HEK293 (cell line): ENCODE data around the gene CAMK2N2.

ENCODE experiments used
- TSHZ1 ChIP-seq: fragments of 450-650 bp; formaldehyde crosslinking; IDR thresholded peaks from 2 replicates; pipeline ENCODE4 v1.5.1; 2016; ENCODE audit warnings: missing biosample characterization, missing genetic modification characterization, borderline replicate concordance
- ZNF510 ChIP-seq: fragments of 450-650 bp; formaldehyde crosslinking; IDR thresholded peaks from 2 replicates; pipeline ENCODE4 v1.5.1; 2018; ENCODE audit warnings: mild to moderate bottlenecking, missing genetic modification characterization, missing biosample characterization; ENCODE audit not compliant: insufficient replicate concordance

GRCh38 chr3:184298759-184299487 lies 37.6 kb upstream of the CAMK2N2 start, which contains the start of gene PSMD2:
- TF ChIP-seq TSHZ1 (tag by site-specific recombination) (no peak), ZNF510 (tag by site-specific recombination) (no peak)
